ENCODE results near the gene BCAS3. TPM values are rescaled to one million over a fixed set of nuclear protein-coding genes. Genes with fewer than 3 reads are reported as not detected.

Gene BCAS3
- total and polyA plus RNA-seq, 2 experiments from 2014 or later = 18.0 to 20.2 TPM

DNA sequence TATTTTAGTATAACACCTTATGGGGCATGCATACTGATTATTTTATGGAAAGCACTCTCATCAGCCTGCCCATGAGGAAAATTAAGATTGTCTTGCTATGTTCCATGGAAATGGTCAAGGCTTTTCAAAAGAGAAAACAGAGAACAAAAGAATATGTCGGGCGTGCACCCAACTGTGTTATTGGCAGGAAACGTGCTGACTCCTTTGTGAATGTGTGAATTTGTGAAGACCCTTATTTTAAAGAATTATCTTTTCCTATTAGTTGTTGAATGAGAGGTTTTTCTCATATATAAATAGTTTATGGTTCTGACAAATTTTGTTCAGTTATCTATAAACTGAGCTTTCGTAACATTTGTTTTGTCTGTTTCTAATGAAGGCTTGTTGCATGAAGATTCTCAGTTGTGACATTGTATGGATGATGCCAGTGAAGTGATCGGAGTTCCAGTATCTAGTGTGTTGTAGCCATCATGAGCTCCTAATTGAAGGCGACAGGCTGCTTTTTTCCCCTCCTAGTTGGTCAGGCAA, 180.0 kb downstream of the BCAS3 start:
- H2AFZ ChIP-seq = no peak overlapping the region
- no peaks in the 10 kb centered on the region for H3F3A ChIP-seq (ENCODE audit: insufficient read depth)
- in situ Hi-C loops (cut with MboI) = no loop called here
- WGBS, 2 experiments (ENCODE audit: low coverage in 1 of 2, low lambda C conversion rate in 2 of 2, missing lambda C conversion rate in 2 of 2) = 52 to 53% methylated on average over 6 of the region's 6 CpGs
- TF ChIP-seq EZH2 (IDR thresholded peaks at IDR 0.05; ENCODE audit: insufficient read depth, poor library complexity, severe bottlenecking) (no peak), EZH2phosphoT487 (IDR thresholded peaks at IDR 0.05; ENCODE audit: insufficient read depth, low read depth) (no peak)
- H3K9me3 ChIP-seq (ENCODE audit: low read depth) = no peaks in the 10 kb centered on the region
- no peaks in the 10 kb centered on the region for H3K4me1 ChIP-seq (ENCODE audit: insufficient read depth)
- H3K4me3 ChIP-seq = no peak overlapping the region
- no peaks in the 10 kb centered on the region for H3K27me3 ChIP-seq (replicated peaks; ENCODE audit: insufficient read depth)
- no peak overlapping the region for H3K27ac ChIP-seq
- H3K4me2 ChIP-seq (ENCODE audit: unreplicated experiment) = no peak overlapping the region
- H3K9me2 ChIP-seq (ENCODE audit: insufficient read depth) = no peaks in the 10 kb centered on the region
- no peaks in the 10 kb centered on the region for H4K20me1 ChIP-seq (ENCODE audit: insufficient read depth)
- no peak for DNase-seq
- no peaks in the 10 kb centered on the region for H3K36me3 ChIP-seq (ENCODE audit: low read depth)
- H3K9ac ChIP-seq = no peak overlapping the region
- H3K79me2 ChIP-seq (ENCODE audit: insufficient read depth) = no peaks in the 10 kb centered on the region

DNA sequence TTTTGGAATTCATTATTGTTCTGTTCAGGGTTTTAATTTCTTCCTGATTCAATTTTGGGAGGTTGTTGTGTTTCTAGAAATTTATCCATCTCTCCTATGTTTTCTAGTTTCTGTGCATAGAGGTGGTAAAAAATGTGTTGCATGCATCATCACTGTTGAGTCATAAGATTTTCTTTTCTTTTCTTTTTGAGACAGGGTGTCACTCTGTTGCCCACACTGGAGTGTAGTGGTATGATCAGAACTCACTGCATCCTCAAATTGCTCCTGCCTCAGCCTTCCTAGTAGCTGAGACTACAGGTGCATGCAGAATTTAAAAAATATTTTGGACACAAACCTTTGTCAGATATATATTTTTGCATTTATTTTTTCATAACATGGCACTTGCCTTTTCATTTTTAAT, 184.8 kb downstream of the BCAS3 start:
- H4K20me1 ChIP-seq (ENCODE audit: insufficient read depth) = no peaks in the 10 kb centered on the region
- TF ChIP-seq EZH2 (IDR thresholded peaks at IDR 0.05; ENCODE audit: insufficient read depth, poor library complexity, severe bottlenecking) = no peak
- TF ChIP-seq EZH2phosphoT487 (IDR thresholded peaks at IDR 0.05; ENCODE audit: insufficient read depth, low read depth) = no peak
- in situ Hi-C loops (cut with MboI) = no loop called here

DNA sequence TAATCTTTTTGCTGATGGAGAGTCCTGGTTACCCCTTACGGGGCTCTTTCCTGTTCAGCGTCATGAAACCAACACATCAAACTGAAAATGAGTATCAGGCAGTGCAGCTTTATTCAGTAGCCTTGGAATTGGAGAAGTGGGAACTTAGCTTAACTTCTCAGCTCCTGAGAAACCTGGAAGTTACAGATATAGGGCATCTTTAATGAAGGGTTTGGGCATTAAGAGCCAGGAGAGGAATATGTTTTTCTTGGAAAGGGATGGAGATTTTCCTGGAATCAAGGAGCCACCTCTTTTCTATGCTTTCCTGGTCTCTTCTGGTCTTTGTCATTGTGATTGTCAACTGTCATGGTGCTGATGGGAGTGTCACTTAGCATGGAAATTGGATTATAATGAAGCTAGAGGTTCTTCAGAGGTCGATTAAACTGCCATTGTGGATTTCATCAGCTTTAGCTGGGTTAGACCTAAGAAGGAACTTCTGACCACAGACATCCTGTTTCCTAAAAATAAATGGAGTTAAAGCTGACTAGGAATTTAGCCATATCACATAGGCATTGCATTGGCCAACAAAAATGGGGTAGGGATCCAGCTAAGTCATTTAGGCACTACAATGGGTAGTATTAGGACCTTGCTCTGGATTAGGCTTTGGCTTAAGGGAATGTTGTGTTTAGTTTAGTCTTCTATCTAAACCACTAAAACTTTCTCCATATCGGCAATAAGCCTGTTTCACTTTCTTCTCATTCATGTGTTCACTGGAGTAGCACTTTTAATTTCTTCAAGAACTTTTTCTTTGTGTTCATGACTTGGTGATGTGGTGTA, 186.4 kb downstream of the BCAS3 start:
- Histone ChIP-seq H4K20me1 (ENCODE audit: insufficient read depth) (no peaks in the 10 kb centered on the region), H3K4me2 (ENCODE audit: unreplicated experiment) (no peak overlapping the region), H3K4me3 (no peak overlapping the region), H3K79me2 (ENCODE audit: insufficient read depth) (no peaks in the 10 kb centered on the region), H3F3A (ENCODE audit: insufficient read depth) (no peaks in the 10 kb centered on the region), H3K27ac (no peak overlapping the region), H3K27me3 (replicated peaks; ENCODE audit: insufficient read depth) (no peaks in the 10 kb centered on the region), H3K9ac (no peak overlapping the region), H3K9me3 (ENCODE audit: low read depth) (no peaks in the 10 kb centered on the region), H3K36me3 (ENCODE audit: low read depth) (no peaks in the 10 kb centered on the region), H3K4me1 (ENCODE audit: insufficient read depth) (peaks cover 9% of the 10 kb centered on the region; the same call in 1 of the 2 replicates), H3K9me2 (ENCODE audit: insufficient read depth) (no peaks in the 10 kb centered on the region), H2AFZ (0 out of 2 replicates have a peak overlapping the region, but pooled peaks have one; percentile 39)
- 88 to 92% methylated on average over 4 of the region's 4 CpGs for WGBS, 2 experiments (ENCODE audit: low coverage in 1 of 2, low lambda C conversion rate in 2 of 2, missing lambda C conversion rate in 2 of 2)
- no peak for DNase-seq
- no peak for TF ChIP-seq EZH2phosphoT487 (IDR thresholded peaks at IDR 0.05; ENCODE audit: insufficient read depth, low read depth)
- TF ChIP-seq EZH2 (IDR thresholded peaks at IDR 0.05; ENCODE audit: insufficient read depth, poor library complexity, severe bottlenecking) = no peak
- in situ Hi-C loops (cut with MboI) = no loop called here

More for the DNA sequence above, 184.8 kb downstream of the BCAS3 start:
- Histone ChIP-seq H3K79me2 (ENCODE audit: insufficient read depth) (no peaks in the 10 kb centered on the region), H3K4me1 (ENCODE audit: insufficient read depth) (peaks cover 9% of the 10 kb centered on the region; the same call in 1 of the 2 replicates), H3K9me2 (ENCODE audit: insufficient read depth) (no peaks in the 10 kb centered on the region), H3K36me3 (ENCODE audit: low read depth) (no peaks in the 10 kb centered on the region), H2AFZ (no peak overlapping the region), H3K27ac (no peak overlapping the region), H3K27me3 (replicated peaks; ENCODE audit: insufficient read depth) (no peaks in the 10 kb centered on the region), H3K4me2 (ENCODE audit: unreplicated experiment) (no peak overlapping the region), H3K9ac (no peak overlapping the region), H3K4me3 (no peak overlapping the region), H3F3A (ENCODE audit: insufficient read depth) (no peaks in the 10 kb centered on the region), H3K9me3 (ENCODE audit: low read depth) (no peaks in the 10 kb centered on the region)
- DNase-seq = no peak

DNA sequence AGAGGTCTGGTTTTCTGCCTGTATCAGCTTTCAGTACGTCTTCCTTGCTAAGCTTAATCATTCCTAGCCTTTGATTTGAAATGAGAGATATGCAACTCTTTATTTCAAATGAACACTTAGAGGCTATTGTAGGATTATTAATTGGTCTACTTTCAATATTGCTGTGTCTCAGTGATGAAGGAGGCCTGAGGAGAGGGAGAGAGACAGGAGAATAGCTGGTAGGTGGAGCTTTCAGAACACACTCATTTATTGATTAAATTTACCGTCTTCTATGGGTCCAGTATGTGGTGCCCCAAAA, 187.0 kb downstream of the BCAS3 start:
- no peak overlapping the region for H3K27ac ChIP-seq
- no peak overlapping the region for H3K4me3 ChIP-seq
- no peaks in the 10 kb centered on the region for H4K20me1 ChIP-seq (ENCODE audit: insufficient read depth)
- H3K4me2 ChIP-seq (ENCODE audit: unreplicated experiment) = no peak overlapping the region
- no peak for DNase-seq
- no peak overlapping the region for H3K9ac ChIP-seq
- H3K9me3 ChIP-seq (ENCODE audit: low read depth) = no peaks in the 10 kb centered on the region
- H2AFZ ChIP-seq = no peak overlapping the region
- no peaks in the 10 kb centered on the region for H3F3A ChIP-seq (ENCODE audit: insufficient read depth)
- in situ Hi-C loops (cut with MboI) = no loop called here
- H3K27me3 ChIP-seq (replicated peaks; ENCODE audit: insufficient read depth) = no peaks in the 10 kb centered on the region
- H3K36me3 ChIP-seq (ENCODE audit: low read depth) = no peaks in the 10 kb centered on the region
- WGBS, 2 experiments (ENCODE audit: low coverage in 1 of 2, low lambda C conversion rate in 2 of 2, missing lambda C conversion rate in 2 of 2) = 72 to 78% methylated on average over 2 of the region's 2 CpGs
- H3K4me1 ChIP-seq (ENCODE audit: insufficient read depth) = peaks cover 9% of the 10 kb centered on the region; the same call in 1 of the 2 replicates
- H3K9me2 ChIP-seq (ENCODE audit: insufficient read depth) = no peaks in the 10 kb centered on the region
- no peaks in the 10 kb centered on the region for H3K79me2 ChIP-seq (ENCODE audit: insufficient read depth)
- no peak for TF ChIP-seq EZH2phosphoT487 (IDR thresholded peaks at IDR 0.05; ENCODE audit: insufficient read depth, low read depth)
- TF ChIP-seq EZH2 (IDR thresholded peaks at IDR 0.05; ENCODE audit: insufficient read depth, poor library complexity, severe bottlenecking) = no peak
